HG03045 (cell line): Measurements from ENCODE around the gene CTRB2.
"Not testable (repeated sequence)": the region's sequence is repeated elsewhere in the genome, so short reads cannot be mapped to it uniquely, and the experiment has no call there.

Experiments used
- ATAC-seq: cut with Tn5 transposase; IDR thresholded peaks from one replicate; pipeline ENCODE4 v1.9.1; 2021; ENCODE audit warnings: mild to moderate bottlenecking, moderate library complexity; ENCODE audit not compliant: unreplicated experiment

Gene CTRB2

GRCh38 chr16:75207831-75208230 lies 870 bp upstream of the CTRB2 start:
- no peak for ATAC-seq

- ATAC-seq: not testable (repeated sequence)
These were observed 806 bp downstream of the CTRB2 start for GRCh38 chr16:75205961-75206748.

- ATAC-seq: not testable (repeated sequence)
These were observed 1.5 kb downstream of the CTRB2 start for GRCh38 chr16:75205438-75205837.

GRCh38 chr16:75204905-75205304 lies 2.1 kb downstream of the CTRB2 start:
- ATAC-seq: not testable (repeated sequence)

- no peak for ATAC-seq
These were observed 2.6 kb downstream of the CTRB2 start for GRCh38 chr16:75204410-75204758.

- ATAC-seq: no peak
These were observed 3.1 kb downstream of the CTRB2 start for GRCh38 chr16:75203667-75204409.

GRCh38 chr16:75203096-75203495 lies 3.9 kb downstream of the CTRB2 start:
- no peak for ATAC-seq

GRCh38 chr16:75202069-75202590 lies 4.8 kb downstream of the CTRB2 start:
- no peak for ATAC-seq

GRCh38 chr16:75198135-75198600 lies 8.8 kb downstream of the CTRB2 start:
- no peak for ATAC-seq

GRCh38 chr16:75197522-75198134 lies 9.3 kb downstream of the CTRB2 start:
- no peak for ATAC-seq

GRCh38 chr16:75196836-75197235 lies 10.1 kb downstream of the CTRB2 start:
- no peak for ATAC-seq

- no peak for ATAC-seq
These were observed 10.9 kb downstream of the CTRB2 start for GRCh38 chr16:75195811-75196790.

GRCh38 chr16:75193730-75194444 lies 13.1 kb downstream of the CTRB2 start:
- no peak for ATAC-seq

GRCh38 chr16:75193265-75193650 lies 13.7 kb downstream of the CTRB2 start:
- no peak for ATAC-seq

- ATAC-seq: no peak
These were observed 14.2 kb downstream of the CTRB2 start for GRCh38 chr16:75192606-75193264.

GRCh38 chr16:75189638-75190245 lies 17.2 kb downstream of the CTRB2 start:
- ATAC-seq: no peak

GRCh38 chr16:75188832-75189477 lies 18.0 kb downstream of the CTRB2 start:
- ATAC-seq: no peak

GRCh38 chr16:75181630-75182029 lies 25.3 kb downstream of the CTRB2 start:
- no peak for ATAC-seq
